Heart right ventricle (tissue), 16 donors: ENCODE data around the gene COL8A1. TPM values are rescaled to one million over a fixed set of nuclear protein-coding genes. Genes with fewer than 3 reads are reported as not detected.
A peak's percentile ranks its signal among the peaks of the same experiment; 100 is the strongest.
"Not testable (repeated sequence)": the region's sequence is repeated elsewhere in the genome, so short reads cannot be mapped to it uniquely, and the experiment has no call there.

Experiments used
- ATAC-seq, 8 donors: fragments of 200-7000 bp; cut with Tn5 transposase; one replicate each; pipeline ENCODE4 v1.9.1; 2020; ENCODE audit warnings: mild to moderate bottlenecking in 8 of 8, moderate library complexity in 8 of 8, moderate number of reproducible peaks in 1 of 8
- DNase-seq, 2 donors: peaks; one replicate each; pipeline ENCODE4 v3.0.0-alpha.2; 2020
- H3K27ac ChIP-seq, 10 donors: fragments of 200-600 bp; sonication (generic) in 2 of 10; one replicate each; pipeline versions ENCODE4 v1.5.0 to v1.8.0; 2020 to 2022; ENCODE audit warnings: mild to moderate bottlenecking in 3 of 10
- H3K27me3 ChIP-seq, 7 donors: fragments of 200-600 bp; one replicate each; pipeline ENCODE4 v1.8.0; 2021 to 2022; ENCODE audit warnings: mild to moderate bottlenecking in 2 of 7
- H3K36me3 ChIP-seq, 9 donors: fragments of 200-600 bp; sonication (generic) in 1 of 9; one replicate each; pipeline versions ENCODE4 v1.5.0 to v1.8.0; 2020 to 2022; ENCODE audit warnings: mild to moderate bottlenecking in 2 of 9
- H3K4me1 ChIP-seq, 9 donors: fragments of 200-600 bp; sonication (generic) in 1 of 9; one replicate each; pipeline versions ENCODE4 v1.5.0 to v1.8.0; 2020 to 2022; ENCODE audit warnings: mild to moderate bottlenecking in 4 of 9
- H3K4me3 ChIP-seq, 10 donors: fragments of 200-600 bp; sonication (generic) in 2 of 10; one replicate each; pipeline versions ENCODE4 v1.5.0 to v1.8.0; 2020 to 2022; ENCODE audit warnings: mild to moderate bottlenecking in 7 of 10, moderate library complexity in 2 of 10
- H3K9me3 ChIP-seq, 11 donors: fragments of 200-600 bp in 10 of 11; sonication (generic) in 2 of 11; one replicate each; pipeline versions ENCODE4 v1.5.0 to v1.8.0; 2013 to 2022; ENCODE audit warnings: mild to moderate bottlenecking in 2 of 11, control low read depth in 1 of 11, moderate library complexity in 1 of 11
- WGBS, 2 donors: extraction: QIAGEN DNeasy Blood & Tissue Kit; methylation state at CpG; one replicate each; pipeline ENCODE4 v1.1.7; 2013; ENCODE audit warnings: inconsistent platforms in 1 of 2; 5-methylcytosine and 5-hydroxymethylcytosine counted together
- intact Hi-C, 10 donors: fragments of 100-400 bp; cut with DNase I; formaldehyde crosslinking; loops; one replicate each; pipeline versions ENCODE4 v1.11.1 to v1.14.2; 2022
- polyA plus RNA-seq, 2 donors: library from polyadenylated mRNA; stranded (reverse); fragments of 200-250 nt; gene quantifications; one replicate each; pipeline ENCODE4 v1.2.3, GENCODE V29; 2013
- total RNA-seq, 10 donors: library from RNA; stranded (reverse); fragmentation: NEBNext Ultra II Directional in 3 of 10; extraction: Animal tissue kit (Norgen Biotek cat#: 25700) in 3 of 10; gene quantifications; one replicate each; pipeline versions ENCODE4 v1.2.1 to v1.2.4, GENCODE V29; 2021 to 2023
- TF ChIP-seq, protein P1 (sequence below), 9 donors: fragments of 200-600 bp; sonication (generic) in 2 of 9; IDR thresholded peaks; one replicate each; pipeline versions ENCODE4 v1.5.0 to v1.8.0; 2021 to 2022; ENCODE audit warnings: antibody characterized with exemption in 9 of 9, mild to moderate bottlenecking in 5 of 9, moderate library complexity in 1 of 9
- donor health status: Arrhythmogenic right ventricular cardiomyopathy.
- donor health status: ischemic (EF 13 %, LVEDD 7.1; RV severe dilation, severe dysfunction).
- donor health status: healthy with polysubstance abuse.
- donor health status: DM: no; HTN: yes; CAD: no.
- donor health status: DM: no; HTN: no; CAD: no.
- donor health status: ischemic (EF 25% LVEDD 6.9; RV normal size, moderate dysfunction).
- donor health status: ischemic (EF 25% LVEDD 5.7; RV mildly dilated, moderate dysfunction).
- donor health status: healthy.
- donor health status: DM: yes; HTN: yes; CAD: no.
- donor health status: Ischemic cardiomyopathy.
- donor health status: ischemic (EF 35%, LVEDD 5.7; RV mildly dilated, moderate dysfunction).
- donor health status: nonischemic (EF 11% LVEDD 7.7; RV severe dilation, severe dysfunction).
- donor health status: DM: yes; HTN: yes; CAD: no.
- donor health status: PGD.
- donor health status: ischemic (EF 29% LVEDD 5.4; RV normal size, mild dysfunction).
- donor health status: nonischemic (EF 23%, LVEDD 6.1; RV moderate dilation, normal function).

The COL8A1 gene
- total and polyA plus RNA-seq, 12 donors, result 7.5 to 32.2 (median 14.5) TPM

DNA sequence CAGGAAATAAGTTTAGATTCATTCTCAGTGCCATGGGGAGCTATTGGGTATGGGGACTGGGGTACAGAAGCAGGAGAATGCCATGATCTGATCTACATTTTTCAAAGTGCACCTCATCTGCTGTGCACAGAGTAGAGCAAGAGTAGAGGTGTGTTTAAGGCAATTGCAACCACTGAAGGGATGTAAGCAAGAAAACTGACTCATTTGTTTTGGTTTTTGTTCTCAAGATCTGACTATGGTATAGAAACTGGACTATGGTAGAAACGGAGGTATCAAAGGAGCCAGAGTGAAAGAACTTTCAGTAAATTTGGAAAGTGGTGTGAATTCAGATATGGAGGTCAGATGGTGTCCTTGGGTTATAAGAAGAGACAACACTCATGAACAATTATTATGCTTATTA is 93.1 kb downstream of the COL8A1 start:
- Histone ChIP-seq H3K4me3 (no peak overlapping the region), H3K36me3 (no peaks in the 10 kb centered on the region), H3K27ac (no peak overlapping the region), H3K4me1 (peaks cover 0 to 3% (median 0%) of the 10 kb centered on the region in 9 donors), H3K9me3 (peaks cover 0 to 8% (median 0%) of the 10 kb centered on the region in 11 donors), H3K27me3 (no peaks in the 10 kb centered on the region)
- intact Hi-C loops, result no loop called here
- WGBS, 2 donors, result 84 to 89% methylated on average over 1 of the region's 1 CpG
- no peak for ATAC-seq
- TF ChIP-seq, protein P1, sequence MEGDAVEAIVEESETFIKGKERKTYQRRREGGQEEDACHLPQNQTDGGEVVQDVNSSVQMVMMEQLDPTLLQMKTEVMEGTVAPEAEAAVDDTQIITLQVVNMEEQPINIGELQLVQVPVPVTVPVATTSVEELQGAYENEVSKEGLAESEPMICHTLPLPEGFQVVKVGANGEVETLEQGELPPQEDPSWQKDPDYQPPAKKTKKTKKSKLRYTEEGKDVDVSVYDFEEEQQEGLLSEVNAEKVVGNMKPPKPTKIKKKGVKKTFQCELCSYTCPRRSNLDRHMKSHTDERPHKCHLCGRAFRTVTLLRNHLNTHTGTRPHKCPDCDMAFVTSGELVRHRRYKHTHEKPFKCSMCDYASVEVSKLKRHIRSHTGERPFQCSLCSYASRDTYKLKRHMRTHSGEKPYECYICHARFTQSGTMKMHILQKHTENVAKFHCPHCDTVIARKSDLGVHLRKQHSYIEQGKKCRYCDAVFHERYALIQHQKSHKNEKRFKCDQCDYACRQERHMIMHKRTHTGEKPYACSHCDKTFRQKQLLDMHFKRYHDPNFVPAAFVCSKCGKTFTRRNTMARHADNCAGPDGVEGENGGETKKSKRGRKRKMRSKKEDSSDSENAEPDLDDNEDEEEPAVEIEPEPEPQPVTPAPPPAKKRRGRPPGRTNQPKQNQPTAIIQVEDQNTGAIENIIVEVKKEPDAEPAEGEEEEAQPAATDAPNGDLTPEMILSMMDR (IDR thresholded peaks at IDR 0.05), result no peak
- no peak for DNase-seq

DNA sequence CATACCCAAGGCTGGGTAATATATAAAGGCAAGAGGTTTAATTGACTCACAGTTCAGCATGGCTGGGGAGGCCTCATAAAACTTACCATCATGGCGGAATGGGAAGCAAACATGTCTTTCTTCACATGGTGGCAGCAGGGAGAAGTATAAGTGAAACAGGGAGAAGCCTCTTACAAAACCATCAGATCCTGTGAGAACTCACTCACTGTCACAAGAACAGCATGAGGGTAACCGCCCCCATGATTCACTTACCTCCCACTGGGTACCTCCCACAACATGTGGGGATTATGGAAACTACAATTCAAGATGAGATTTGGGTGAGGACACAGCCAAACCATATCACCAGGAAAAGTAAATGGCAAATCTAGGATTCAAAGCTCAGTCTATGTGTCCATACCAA is 102.0 kb downstream of the COL8A1 start:
- DNase-seq, H3K4me3 ChIP-seq, H3K36me3 ChIP-seq, H3K4me1 ChIP-seq, H3K27me3 ChIP-seq, H3K9me3 ChIP-seq, ATAC-seq, H3K27ac ChIP-seq: not testable (repeated sequence)
- 89% methylated on average over 2 of the region's 2 CpGs for WGBS, 2 donors
- intact Hi-C loops, result loop anchor here in 1 of 10 donors (10.0 kb wide), 1 partner anchor 236 kb away; no protein-coding TSS in a partner anchor

DNA sequence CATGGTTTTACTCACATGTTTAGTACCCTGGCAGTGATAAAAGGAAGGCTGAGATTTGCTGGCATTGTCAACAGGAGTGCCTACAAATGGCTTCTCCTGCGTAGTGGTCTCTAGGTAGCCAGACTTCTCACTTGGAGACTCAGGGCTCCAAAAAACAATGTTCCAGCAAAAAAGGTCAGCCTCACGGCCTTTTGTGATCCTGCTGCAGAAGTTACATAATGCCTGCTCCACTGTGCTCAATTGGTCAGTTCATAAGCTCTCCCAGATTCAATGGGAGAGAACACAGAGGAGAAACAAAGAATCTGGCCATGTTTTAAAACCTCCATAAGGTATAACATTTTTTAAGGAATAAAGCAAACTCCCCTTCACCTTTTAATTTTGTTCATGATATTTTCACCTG is 103.2 kb downstream of the COL8A1 start:
- Histone ChIP-seq H3K27me3 (no peaks in the 10 kb centered on the region), H3K9me3 (peaks cover 0 to 4% (median 0%) of the 10 kb centered on the region in 11 donors), H3K36me3 (no peaks in the 10 kb centered on the region), H3K4me3 (no peak overlapping the region), H3K4me1 (no peaks in the 10 kb centered on the region), H3K27ac (no peak overlapping the region)
- DNase-seq (no peak), ATAC-seq (peak in 2 of 8 donors; percentile 25 to 44)
- intact Hi-C loops, result loop anchor here in 1 of 10 donors (10.0 kb wide), 1 partner anchor 237 kb away; no protein-coding TSS in a partner anchor
- 60 to 77% methylated on average over 2 of the region's 2 CpGs for WGBS, 2 donors
- TF ChIP-seq, protein P1 (IDR thresholded peaks at IDR 0.05), result no peak

DNA sequence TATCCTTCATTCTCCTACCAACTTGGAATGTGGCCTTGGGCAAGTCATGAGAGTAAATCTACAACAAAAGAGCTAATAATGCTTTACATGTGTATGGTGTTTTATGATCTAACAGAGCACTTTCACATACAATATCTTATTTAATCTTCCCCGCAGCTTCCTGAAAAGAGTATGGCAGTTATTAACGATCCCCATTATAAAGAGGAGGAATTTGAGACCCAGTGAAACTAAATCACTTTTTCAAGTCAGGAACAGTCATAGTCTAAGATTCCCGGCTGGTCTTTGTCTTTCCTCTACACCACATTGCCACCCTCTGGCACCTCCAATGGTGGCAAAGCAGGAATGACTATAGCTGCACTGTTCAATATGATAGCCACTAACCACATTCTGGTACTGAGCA is 109.5 kb downstream of the COL8A1 start:
- Histone ChIP-seq H3K27ac (no peak overlapping the region), H3K36me3 (no peaks in the 10 kb centered on the region), H3K4me1 (peaks cover 0 to 4% (median 0%) of the 10 kb centered on the region in 9 donors), H3K9me3 (no peaks in the 10 kb centered on the region), H3K4me3 (no peak overlapping the region), H3K27me3 (no peaks in the 10 kb centered on the region)
- ATAC-seq, result peak in 2 of 8 donors; percentile 46 to 63
- WGBS, 2 donors, result 67 to 78% methylated on average over 3 of the region's 3 CpGs
- TF ChIP-seq, protein P1 (IDR thresholded peaks at IDR 0.05), result peak in 6 of 9 donors; percentile 10 to 44 (median 29)
- intact Hi-C loops, result loop anchor here in 1 of 10 donors (10.0 kb wide), 1 partner anchor 243 kb away; no protein-coding TSS in a partner anchor
- DNase-seq, result no peak

DNA sequence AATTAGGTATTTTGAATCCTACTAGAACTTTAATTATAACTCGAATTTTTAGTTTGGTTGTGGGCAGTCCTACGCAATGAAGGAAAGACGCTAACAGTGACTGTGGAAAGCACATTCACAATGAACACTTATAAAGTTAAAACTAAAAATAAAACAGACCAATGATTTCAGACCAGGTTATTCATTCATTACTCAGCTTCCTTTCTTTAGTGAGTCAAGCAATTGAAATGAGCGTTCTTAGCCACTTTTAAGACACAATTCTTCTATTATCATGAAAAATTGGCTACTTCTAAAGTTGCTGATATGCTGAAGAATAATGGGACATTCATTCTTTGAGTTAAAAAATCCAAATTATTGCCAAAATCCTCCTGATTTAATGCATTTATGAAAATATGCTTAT is 113.3 kb downstream of the COL8A1 start:
- DNase-seq (no peak), ATAC-seq (peak in 2 of 8 donors; percentile 47 to 56)
- H3K27ac ChIP-seq, result no peak overlapping the region
- H3K36me3 ChIP-seq, result no peaks in the 10 kb centered on the region
- no peak overlapping the region for H3K4me3 ChIP-seq
- intact Hi-C loops, result loop anchor here in 9 of 10 donors (2.0 to 10.0 kb wide), 13 partner anchors 107 to 934 kb away; no protein-coding TSS in a partner anchor
- peaks cover 0 to 9% (median 4%) of the 10 kb centered on the region in 9 donors for H3K4me1 ChIP-seq
- 74 to 75% methylated on average over 4 of the region's 4 CpGs for WGBS, 2 donors
- no peaks in the 10 kb centered on the region for H3K27me3 ChIP-seq
- TF ChIP-seq, protein P1 (IDR thresholded peaks at IDR 0.05), result no peak
- no peaks in the 10 kb centered on the region for H3K9me3 ChIP-seq
